DMS114 treated with DMSO at 0.1 percent for 48 hours (cell line): ENCODE results near the gene CAMK2N1.

ENCODE experiments used
- DNase-seq: peaks from one replicate; lab custom pipeline; 2025; ENCODE audit not compliant: unreplicated experiment; lab: John Stamatoyannopoulos, UW

Gene CAMK2N1

GRCh38 chr1:20479840-20480239 lies 6.2 kb downstream of the CAMK2N1 start:
- no peak for DNase-seq

GRCh38 chr1:20478057-20478635 lies 7.9 kb downstream of the CAMK2N1 start:
- DNase-seq = no peak

- DNase-seq = no peak
Observed at GRCh38 chr1:20477348-20478056, 8.5 kb downstream of the CAMK2N1 start.

DNA sequence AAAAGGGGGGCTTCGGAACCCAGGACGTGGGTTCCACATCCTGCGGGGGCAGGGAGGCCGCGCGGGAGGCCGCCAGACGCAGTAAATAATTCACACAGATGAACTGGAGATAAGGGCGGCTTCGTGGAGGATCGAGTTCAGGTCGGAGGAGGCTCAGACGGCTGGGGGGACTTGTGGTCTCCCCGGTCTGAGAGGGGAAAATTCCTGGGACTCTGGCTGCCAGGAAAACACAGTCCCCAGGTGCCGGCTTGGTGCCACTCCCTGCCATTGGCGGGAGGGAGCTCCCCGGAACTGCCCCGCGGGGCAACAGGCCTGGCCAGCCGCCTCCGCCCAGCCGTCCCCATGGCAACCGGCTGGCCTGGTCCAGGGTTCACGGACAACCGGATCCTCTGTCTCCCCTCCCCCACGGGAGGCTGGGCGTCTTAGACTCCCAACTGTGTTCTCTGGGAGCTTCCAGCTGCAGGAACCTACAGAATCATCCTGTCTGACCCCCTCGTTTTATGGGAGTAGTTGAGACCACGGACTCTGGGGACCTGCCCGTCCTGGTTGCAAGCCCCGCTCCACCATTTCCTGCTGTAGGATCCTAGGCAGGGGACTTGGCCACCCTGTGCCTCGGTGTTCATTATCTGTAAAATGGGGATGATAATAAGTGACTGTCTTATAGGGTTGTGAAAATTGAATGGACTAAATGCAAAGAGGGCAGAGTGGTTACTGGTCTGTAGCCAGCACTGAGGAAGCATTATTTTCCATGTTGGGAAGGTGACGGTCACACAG lies 9.6 kb downstream of the CAMK2N1 start:
- no peak for DNase-seq

- no peak for DNase-seq
Observed at GRCh38 chr1:20474996-20475395, 11.0 kb downstream of the CAMK2N1 start.

DNA sequence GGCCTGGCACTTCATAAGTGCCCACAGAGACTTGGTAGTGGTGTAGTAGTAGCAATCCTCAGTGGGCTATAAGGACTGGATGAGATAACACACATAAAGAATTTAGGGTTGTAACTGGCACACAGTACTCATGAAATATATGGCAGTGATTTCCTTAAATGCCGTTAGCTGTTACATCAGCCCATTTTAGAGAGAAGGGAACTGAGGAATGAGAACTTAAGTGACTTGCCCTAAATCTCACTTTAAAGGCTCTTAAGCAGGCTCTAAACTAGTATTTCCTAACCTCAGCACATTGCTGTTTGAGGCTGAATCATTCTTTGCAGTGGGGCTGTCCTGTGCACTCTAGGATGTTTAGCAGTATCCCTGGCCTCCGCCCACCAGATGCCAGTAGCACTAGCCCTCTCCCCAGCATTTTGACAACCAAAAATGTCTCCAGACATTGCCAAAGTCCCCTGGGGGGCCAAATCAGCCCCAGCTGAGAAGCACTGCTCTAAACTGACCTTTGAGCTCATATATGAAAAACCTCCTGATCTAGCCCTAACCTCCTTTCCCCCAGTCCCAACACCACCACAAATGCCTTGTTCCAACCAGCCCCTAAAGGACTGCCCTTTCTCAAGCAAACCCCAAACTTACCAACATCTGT lies 11.6 kb downstream of the CAMK2N1 start:
- DNase-seq = no peak

DNA sequence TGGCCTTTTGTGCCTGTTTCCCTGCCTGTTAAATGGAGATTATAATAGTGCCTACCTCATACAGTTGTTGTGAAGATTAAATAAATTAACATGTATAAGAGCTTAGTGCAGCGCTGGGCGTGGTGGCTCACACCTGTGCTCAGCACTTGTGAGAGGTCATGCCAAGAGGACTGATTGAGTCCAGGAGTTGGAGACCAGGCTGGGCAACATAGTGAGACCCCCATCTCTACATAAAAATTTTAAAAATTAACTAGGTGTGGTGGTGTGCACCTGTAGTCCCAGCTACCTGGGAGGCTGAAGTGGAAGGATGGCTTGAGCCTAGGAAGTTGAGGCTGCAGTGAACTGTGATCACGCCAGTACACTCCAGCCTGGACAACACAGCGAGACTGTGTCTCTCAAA lies 12.1 kb downstream of the CAMK2N1 start:
- DNase-seq = no peak

DNA sequence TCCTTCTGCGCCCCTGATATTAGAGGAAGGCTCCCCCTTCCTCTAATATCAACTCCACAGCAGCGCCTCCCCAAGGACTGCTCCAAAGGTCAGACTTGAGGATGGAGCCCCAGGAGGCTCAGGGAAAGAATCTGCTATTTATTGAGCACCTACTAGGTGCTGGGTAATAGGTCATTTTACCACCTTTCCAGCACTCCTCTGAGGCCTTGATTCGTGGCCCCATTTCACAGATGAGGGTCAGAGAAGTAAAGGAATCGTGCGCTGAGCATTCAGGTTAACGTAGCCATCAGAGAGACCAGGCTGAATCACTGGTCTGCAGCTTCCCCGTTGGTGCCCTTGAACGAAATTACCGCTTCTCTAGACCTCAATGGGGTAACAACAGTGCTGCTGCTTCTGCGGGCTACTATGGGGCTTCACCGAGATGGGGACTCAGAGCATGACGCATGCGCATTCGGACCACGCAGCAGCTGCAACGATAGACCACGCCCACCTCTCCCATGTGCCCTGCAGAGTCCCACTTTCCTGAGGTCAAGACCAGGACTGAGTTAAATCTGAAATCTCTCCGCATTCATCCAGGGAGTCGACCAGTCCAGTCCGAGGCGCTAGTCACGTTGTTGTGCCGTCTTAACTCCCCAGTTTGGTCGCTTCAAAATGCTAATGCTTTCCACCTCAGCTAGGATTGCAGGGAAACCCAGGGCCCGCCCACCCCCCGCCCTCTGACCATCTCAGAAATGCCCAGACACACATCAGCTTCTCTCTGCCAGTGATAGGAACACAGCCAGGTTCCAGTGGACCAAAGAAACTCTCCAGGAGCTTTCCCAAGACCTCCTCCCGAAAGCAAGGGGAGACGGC lies 12.9 kb downstream of the CAMK2N1 start:
- no peak for DNase-seq

DNA sequence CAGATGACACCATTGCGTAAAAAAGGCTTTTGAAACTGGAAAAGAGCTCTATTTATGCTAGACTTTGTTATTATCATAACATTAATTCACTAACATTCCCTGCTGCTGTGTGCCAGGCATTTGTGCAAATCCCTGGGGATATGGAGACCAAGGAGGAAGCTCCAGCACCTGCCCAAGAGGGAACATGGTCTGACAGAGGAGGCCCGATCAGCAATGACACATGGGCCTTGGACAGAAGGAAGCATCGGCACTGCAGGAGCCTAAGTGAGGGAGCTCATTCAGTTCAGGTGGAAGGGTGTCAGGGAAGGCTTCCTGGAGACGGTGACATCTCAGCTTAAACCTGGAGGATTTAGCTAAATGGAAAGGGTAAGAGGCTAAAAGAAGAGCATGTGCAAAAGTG lies 13.9 kb downstream of the CAMK2N1 start:
- DNase-seq = no peak

GRCh38 chr1:20470194-20470593 lies 15.8 kb downstream of the CAMK2N1 start:
- DNase-seq = no peak

GRCh38 chr1:20469406-20470076 lies 16.5 kb downstream of the CAMK2N1 start:
- DNase-seq = no peak

DNA sequence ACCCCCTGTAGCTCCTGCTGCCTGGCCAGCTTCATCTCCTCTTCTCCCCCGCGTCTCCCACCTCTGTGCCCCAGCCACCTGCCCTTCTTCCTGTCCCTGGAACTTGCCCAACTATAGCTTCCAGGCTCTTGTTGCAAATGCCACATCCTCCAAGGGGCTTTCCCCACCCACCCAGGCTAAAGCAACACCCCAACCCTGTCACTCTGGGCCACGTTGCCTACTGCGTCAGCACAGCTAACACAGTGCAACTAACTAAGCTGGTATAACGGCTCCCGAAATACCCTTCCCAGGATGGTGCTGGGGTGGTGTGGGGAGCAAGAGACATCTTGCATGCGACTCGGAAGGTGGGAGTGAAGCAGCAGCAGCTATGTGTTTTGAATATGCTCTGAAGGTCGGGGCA lies 19.7 kb downstream of the CAMK2N1 start:
- DNase-seq = no peak

DNA sequence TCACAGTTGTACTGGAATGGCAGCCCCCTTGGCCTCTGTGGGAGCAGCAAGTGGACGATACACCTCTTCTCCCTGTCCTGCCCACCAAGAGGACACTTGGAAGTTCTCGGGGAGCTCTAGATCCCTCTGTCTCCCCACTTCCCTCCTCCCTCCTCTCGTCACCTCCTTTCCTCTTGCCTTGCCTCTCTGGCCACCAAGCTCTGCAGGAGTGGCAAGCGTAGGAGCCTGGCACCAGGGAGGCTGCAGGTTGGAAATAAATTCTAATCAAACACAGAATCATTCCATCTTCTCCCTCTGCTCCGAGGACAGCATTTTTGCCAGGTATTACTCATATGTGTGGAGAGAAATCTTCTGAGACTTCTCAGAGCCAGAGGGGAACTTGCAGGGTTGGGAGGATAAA lies 20.8 kb downstream of the CAMK2N1 start:
- DNase-seq = no peak

- no peak for DNase-seq
Observed at GRCh38 chr1:20463502-20463901, 22.5 kb downstream of the CAMK2N1 start.

- DNase-seq = no peak
Observed at GRCh38 chr1:20462397-20462796, 23.6 kb downstream of the CAMK2N1 start.

- DNase-seq = no peak
Observed at GRCh38 chr1:20458717-20459116, 27.3 kb downstream of the CAMK2N1 start.

DNA sequence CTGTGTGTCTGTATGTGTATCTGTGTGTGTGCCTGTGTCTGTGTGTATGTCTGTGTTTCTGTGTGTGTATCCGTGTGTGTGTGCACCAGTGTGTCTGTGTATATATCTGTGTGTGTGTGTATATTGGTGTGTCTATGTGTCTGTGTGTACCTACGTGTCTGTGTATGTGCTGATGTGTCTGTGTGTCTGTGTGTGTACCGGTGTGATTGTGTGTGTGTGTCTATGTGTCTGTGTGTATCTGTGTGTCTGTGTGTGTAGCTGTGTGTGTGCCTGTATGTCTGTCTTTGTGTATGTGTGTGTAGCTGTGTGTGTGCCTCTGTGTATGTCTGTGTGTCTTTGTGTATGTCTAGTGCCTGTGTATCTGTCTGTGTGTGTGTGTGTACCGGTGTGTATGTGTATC lies 32.0 kb downstream of the CAMK2N1 start:
- DNase-seq = no peak

GRCh38 chr1:20449735-20450311 lies 36.2 kb downstream of the CAMK2N1 start:
- DNase-seq = no peak

- DNase-seq = no peak
Observed at GRCh38 chr1:20448671-20449071, 37.3 kb downstream of the CAMK2N1 start.

DNA sequence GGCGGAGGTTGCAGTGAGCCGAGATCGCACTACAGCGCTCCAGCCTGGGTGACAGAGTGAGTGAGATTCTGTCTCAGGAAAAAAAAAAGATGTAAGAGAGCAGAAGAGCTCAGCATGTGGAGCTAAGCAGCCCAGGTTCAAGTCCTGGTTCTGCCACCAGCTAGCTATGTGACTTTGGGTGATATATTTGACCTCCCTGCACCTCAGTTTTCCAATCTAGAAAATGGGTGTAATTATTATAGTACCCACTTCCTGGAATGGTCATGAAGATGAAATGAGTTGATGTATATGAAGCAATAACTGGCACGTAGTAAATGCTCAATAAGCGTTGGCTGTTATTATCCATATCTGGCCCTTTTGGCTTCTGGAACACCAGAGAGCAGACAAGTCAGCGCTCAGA lies 38.2 kb downstream of the CAMK2N1 start:
- DNase-seq = no peak
